HG03175 (cell line): ENCODE results near the gene IMMP2L.
"Not testable (repeated sequence)": the region's sequence is repeated elsewhere in the genome, so short reads cannot be mapped to it uniquely, and the experiment has no call there.

ENCODE experiments used
- ATAC-seq: cut with Tn5 transposase; IDR thresholded peaks from one replicate; pipeline ENCODE4 v1.9.1; 2021; ENCODE audit warnings: mild to moderate bottlenecking, moderate library complexity; ENCODE audit not compliant: unreplicated experiment

Gene IMMP2L

GRCh38 chr7:111088328-111088727 lies 474.0 kb downstream of the IMMP2L start:
- no peak for ATAC-seq

GRCh38 chr7:111086532-111086931 lies 475.8 kb downstream of the IMMP2L start:
- no peak for ATAC-seq

GRCh38 chr7:111085356-111085755 lies 476.9 kb downstream of the IMMP2L start:
- no peak for ATAC-seq

GRCh38 chr7:111083413-111083812 lies 478.9 kb downstream of the IMMP2L start:
- peak; percentile 98 for ATAC-seq

- no peak for ATAC-seq
These were observed 479.9 kb downstream of the IMMP2L start for GRCh38 chr7:111082351-111082750.

GRCh38 chr7:111081546-111082267 lies 480.6 kb downstream of the IMMP2L start:
- ATAC-seq = peak; percentile 20

GRCh38 chr7:111080495-111081105 lies 481.7 kb downstream of the IMMP2L start:
- ATAC-seq = peak; percentile 21

- no peak for ATAC-seq
These were observed 485.3 kb downstream of the IMMP2L start for GRCh38 chr7:111077001-111077400.

- no peak for ATAC-seq
These were observed 486.1 kb downstream of the IMMP2L start for GRCh38 chr7:111076205-111076604.

GRCh38 chr7:111075498-111075897 lies 486.8 kb downstream of the IMMP2L start:
- ATAC-seq = no peak

GRCh38 chr7:111074748-111075146 lies 487.5 kb downstream of the IMMP2L start:
- no peak for ATAC-seq

GRCh38 chr7:111074071-111074747 lies 488.1 kb downstream of the IMMP2L start:
- ATAC-seq = no peak

- not testable (repeated sequence) for ATAC-seq
These were observed 489.6 kb downstream of the IMMP2L start for GRCh38 chr7:111072658-111073057.

- ATAC-seq = no peak
These were observed 490.7 kb downstream of the IMMP2L start for GRCh38 chr7:111071556-111071955.

- no peak for ATAC-seq
These were observed 493.7 kb downstream of the IMMP2L start for GRCh38 chr7:111068618-111069017.

- ATAC-seq = no peak
These were observed 494.6 kb downstream of the IMMP2L start for GRCh38 chr7:111067682-111068081.

GRCh38 chr7:111067251-111067650 lies 495.0 kb downstream of the IMMP2L start:
- ATAC-seq = no peak

- no peak for ATAC-seq
These were observed 499.1 kb downstream of the IMMP2L start for GRCh38 chr7:111063166-111063565.

GRCh38 chr7:111059833-111060232 lies 502.5 kb downstream of the IMMP2L start:
- no peak for ATAC-seq

- no peak for ATAC-seq
These were observed 505.2 kb downstream of the IMMP2L start for GRCh38 chr7:111057066-111057465.

- ATAC-seq = no peak
These were observed 505.9 kb downstream of the IMMP2L start for GRCh38 chr7:111056371-111056770.

- no peak for ATAC-seq
These were observed 509.3 kb downstream of the IMMP2L start for GRCh38 chr7:111053035-111053434.
